Stimulated activated CD8-positive, alpha-beta memory T cell treated with anti-CD3 and anti-CD28 coated beads, Interleukin-4, amount 100 ng/mL, for 48 hours (primary cell): ENCODE measurements around the gene PDK1.

Experiments used
- DNase-seq: peaks from one replicate; pipeline ENCODE4 v3.0.0-alpha.2; 2020

PDK1 gene

DNA sequence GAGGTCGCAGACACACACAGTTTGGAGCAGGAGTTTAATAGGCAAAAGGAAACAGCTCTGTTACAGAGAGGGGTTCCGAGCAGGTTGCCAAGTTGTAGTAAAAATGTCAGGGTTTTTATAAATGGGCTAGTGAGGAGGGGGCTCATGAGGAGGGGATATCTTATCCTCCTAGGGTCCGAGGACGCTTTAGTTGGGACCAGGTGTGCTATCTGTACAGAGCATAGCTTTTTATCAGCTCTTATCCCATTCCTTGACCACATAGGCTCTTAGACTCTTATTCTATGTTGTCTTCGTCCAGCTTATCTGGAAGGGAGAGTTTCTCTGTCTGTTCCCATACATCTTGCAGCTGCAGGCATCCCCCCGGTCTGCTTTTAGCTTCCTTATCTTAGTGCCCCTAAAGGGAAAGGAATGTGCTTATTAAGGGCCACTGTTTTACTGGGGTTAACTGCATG lies 44.7 kb downstream of the PDK1 start:
- DNase-seq, result no peak

DNA sequence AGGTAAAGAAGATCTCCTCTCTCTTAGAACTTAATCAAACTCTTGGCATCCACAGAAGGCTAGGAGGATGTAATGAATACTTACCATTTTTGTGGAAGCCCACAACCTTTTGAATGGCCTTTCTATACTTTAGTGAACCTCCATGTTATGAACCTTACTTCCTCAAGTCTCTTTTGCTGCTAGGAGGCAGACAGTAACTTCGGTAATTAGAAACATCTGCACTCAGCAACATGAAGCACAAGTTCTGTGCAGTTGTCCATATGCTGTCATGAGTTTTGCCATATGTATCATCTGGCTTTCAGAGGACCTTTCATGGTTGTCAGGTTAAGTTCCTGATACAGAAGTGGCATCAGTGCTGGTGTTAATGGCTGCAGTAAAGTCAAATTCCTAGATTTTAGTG lies 50.4 kb downstream of the PDK1 start:
- no peak for DNase-seq

DNA sequence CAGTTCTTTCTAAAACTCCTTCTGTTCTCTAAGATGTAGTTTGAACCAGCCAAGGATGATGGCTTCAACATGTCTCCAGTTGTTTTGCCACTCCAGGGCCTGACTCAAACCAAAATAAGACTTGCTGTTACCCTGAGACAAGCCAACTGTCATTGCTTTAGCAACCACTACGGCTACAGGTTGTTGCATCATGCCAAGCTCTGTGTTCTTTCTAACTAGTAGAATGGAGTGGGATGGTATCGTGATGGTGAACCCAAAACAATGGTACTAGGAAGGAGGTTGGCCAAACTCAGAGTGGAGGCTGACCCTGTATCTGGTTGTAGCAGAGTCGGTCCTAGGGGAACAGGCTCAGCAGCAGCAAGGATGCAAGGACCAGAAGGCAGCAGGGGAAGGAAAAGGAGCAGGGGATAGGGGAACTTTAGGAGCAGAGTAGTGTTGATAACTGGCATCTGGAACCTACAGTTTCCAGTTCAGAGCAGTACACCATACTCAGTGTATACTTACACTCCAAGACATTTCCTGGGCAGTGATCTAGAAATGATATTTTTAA lies 51.6 kb downstream of the PDK1 start:
- DNase-seq, result no peak

DNA sequence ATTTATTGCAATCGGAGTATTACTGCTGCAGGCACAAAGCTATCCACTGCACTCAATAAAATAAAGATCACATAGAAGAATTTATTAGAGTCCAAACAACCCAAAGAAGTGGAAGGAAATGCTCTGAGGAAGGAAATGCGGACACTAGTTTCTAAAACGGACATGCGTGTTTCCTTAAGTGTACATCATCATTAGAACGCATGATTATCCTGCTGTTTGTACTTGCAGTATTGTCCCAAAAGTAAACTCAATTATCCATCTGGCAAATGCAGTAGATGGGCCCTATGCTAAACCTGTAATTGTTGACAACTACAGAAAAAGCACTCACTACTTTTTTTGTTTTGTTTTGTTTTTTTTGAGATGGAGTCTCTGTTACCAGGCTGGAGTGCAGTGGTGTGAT lies 53.6 kb downstream of the PDK1 start:
- no peak for DNase-seq

DNA sequence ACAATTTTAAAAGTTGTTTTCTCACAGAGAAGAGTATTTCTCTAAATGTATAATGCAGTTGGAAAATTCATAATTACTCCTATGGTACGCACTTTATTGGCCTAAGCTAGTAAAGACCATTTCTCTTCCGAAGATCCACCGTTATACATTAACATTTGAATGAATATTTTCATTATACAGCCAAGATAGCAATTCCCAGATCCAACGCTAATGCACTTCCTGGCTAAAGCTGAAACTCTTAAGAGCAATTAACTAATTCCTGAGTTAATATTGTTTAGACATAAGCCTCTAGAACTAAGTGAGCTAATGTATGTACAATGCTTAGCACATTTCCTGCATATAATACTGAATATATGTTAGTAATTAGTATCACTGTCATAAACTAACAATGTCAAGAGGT lies 56.2 kb downstream of the PDK1 start:
- no peak for DNase-seq

DNA sequence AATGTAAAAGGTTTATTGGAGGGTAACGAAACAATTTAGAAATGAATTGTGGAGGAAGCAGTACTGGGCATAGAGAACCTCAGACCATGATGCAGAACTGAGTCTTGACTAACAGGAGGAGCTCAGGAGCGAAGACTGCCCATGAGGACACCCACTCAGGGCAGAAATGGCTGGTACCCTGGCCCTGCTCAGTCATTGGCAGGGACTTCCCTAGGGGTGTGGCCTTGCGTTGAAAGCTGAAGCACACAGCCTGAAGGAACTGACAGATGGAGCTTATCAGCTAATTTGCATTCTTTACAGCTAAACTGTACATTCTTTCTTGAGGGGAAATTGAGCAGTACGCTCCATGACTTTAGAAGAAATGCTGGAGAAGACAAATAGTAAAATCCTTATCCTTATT lies 57.1 kb downstream of the PDK1 start:
- no peak for DNase-seq

DNA sequence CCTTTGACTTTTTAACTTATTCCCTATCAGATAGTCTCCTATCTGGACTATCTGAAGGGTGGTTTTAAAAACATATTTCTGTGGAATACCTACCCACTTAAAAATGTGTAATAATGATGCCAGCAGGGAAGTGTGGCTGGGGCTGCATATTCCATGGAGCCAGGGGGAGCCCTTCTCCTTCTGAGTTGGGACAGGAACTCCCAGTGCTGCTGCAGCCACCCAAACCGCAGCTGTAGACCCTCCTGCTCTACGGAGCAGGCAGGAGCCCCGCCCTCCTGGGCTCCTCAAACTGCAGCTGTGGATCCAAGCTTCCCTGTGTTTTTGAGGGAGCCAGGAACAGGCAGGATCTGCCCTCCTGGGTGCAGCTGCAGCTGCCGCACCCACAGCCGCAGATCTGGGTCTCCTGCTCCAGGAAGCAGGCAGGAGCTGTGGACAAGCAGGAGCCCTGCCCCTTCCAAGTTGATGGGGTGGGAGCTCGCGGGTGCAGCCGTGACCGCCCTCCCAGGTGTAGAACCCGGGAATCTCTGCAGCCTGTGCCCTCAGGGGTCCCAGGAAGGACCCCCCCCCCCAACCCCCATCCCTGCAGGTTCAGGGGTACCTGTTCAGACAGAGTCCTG lies 57.8 kb downstream of the PDK1 start:
- no peak for DNase-seq

DNA sequence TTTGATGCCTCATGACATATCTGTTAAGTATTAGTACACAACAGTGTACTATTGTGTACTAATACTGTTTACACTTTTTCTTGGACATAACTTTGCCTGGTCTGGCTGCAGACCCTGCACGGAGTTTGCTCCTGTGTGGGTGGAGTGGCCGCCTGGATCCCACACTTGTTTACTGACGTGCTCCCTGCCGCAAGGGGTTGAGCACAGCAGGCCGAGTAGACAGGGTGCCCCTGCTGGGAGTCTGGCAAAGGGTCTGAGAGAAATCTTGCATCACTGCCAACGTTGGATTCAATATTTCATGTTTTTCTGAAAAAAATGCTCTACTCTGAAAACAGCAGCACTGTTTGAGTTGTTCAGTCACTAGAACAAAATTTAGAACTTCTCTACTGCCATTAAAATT lies 59.0 kb downstream of the PDK1 start:
- no peak for DNase-seq

DNA sequence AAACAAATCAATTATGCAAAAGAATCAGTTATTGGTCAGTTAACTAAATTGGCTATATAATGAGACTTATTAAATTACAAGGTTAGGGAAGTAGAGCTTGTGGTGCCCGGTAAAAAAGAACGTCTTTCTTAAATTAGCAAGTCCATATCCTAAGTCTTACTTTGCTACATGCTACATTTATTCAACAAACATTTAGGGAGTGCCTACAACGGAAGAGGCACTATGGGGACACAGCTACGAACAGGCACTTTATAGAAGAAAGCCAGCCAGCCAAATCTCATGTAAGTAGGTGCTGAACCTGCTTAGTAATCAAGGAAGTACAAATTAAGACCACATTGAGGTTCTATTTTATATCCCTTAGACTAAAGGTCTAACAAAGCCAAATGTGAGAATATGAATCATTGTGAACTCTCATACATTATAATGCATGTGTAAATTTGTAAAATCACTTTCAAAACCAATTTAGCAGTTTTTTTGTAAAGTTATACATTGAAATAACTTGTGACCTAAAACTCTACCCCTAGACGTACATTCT lies 59.9 kb downstream of the PDK1 start:
- DNase-seq, result no peak

DNA sequence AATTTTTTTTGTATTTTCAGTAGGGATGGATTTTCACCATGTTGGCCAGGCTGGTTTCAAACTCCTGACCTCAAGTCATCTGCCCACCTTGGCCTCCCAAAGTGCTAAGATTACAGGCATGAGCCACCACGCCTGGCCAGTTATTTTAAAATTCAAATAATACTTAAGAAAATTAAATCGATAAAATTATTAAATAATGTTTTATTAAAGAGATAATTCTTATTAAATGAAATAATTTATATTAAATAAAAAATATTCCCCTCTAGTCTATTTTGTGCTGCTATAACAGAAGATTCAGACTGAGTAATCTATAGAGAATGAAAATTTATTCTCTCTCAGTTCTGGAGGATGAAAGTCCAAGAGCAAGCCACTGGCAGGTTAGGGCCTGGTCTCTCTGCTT lies 61.2 kb downstream of the PDK1 start:
- no peak for DNase-seq

DNA sequence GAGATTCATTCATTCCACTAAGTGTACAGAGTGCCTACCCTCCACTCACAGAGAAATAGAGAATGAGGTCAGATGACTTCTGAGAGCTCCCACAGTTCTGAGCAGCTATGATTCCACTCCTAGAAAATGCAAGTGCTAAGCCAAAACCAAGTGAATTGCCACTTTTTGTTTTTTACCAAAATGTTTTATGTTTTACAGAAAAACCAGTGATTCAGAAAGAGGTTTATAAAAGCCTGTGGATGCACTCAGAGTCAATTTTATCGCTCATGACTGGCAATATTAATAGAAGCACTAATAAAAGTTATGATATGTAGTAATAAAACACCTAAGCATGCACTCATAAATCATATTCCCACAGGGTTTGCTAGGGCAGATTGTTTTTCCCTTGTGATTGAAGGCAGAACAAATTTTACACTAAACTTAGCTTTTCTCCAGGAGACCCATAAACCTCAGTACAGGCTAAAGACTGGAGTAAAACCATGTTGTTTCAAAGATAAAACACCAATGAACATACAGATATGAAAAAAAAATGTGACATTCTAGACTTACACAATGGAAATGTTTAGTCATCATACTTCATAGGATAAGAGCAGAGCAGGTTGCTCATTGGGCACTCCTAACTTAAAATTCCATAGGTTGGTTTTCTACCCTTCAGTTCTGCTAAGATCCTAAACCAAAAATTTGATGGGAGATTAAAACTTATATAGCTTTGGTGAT lies 67.5 kb downstream of the PDK1 start:
- DNase-seq, result no peak

DNA sequence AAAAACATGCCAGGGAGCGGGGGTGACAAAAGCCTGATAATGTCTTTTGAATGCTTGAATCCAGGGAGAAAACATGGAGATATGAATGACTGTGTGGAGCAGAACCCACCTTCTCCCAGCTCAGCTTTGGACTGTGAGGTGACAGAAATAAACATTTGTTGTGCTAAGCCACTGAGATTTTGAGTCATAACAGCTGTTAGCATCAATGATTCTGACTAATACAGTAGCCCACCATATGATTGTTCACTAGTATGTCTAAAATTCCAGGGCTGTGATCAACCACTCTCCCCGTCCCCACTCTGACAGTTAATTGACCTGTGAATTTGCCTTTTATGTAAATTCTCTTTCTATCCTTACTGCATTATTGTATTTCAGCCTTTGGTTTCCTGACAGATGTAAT lies 69.1 kb downstream of the PDK1 start:
- no peak for DNase-seq

DNA sequence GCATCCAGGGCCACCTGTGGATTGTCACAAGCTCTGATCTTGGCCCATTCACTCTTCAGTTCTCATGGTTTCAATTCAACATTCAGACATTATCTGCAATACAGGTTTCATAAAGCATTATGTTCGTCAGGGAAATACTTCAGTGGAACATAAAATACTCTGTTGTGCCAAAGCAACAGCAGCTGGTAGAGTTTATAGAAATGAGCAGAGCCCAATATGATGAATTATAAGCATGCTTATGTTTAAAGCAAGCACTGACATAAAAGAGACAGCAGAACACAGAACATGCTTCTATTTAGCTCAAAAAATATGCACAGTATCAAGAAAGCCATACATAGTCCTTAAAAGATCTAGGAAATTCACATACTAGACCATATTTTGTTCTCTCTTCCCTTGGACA lies 71.3 kb downstream of the PDK1 start:
- DNase-seq, result no peak

DNA sequence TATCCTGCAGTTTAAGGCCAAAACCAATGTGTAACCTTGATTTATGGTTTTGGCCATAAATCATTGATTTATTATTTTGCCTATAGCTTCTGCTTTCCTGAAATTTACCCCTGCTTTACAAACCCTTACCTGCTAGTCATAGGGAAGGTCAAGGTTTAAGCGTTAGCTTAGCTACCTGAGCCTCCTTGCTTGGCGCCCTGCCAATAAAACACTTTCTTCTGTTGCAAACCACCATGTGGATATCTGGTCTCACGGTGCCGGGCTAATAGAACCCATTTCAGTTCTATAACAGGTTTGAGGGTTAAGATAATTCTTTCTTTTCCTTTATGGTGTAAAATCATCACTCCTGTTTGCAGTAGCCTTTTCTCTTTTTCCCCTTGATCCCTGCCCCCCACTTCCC lies 72.2 kb downstream of the PDK1 start:
- no peak for DNase-seq

DNA sequence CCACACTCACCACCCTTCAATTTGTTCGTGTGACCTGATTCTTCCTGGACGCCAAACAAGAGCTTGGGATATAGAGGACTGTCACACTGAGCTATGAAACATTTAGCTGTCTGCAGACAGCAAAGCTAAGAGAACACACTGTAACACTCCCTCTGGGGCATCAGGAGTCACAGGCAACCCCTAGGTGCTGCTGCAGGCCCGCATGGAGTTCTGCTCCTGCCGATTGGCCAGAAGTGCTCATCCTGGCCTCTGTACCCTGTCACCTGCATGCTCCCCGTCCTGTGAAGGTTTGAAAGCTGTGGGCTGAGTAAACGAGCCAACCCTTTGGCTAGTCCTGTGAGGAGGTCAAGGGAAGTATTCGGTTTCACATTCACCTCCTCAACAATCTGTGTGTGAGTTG lies 73.7 kb downstream of the PDK1 start:
- no peak for DNase-seq

DNA sequence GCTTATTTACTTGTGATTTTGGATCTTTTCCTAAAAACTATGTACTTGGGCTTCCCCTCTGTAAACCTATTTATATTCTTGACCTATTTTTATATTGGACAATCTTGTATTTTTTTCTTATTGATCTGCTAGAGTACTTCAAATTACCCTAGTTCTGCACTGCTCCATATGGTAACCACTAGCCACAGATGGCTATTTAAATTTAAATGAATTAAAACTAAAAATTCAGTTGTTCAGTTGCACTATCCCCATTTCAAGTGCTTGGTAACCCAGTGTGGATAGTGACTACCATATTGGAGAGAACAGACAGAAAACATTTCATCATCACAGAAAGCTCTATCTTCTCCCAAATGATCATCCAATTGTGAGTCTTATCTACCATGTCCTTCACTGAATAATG lies 74.3 kb downstream of the PDK1 start:
- DNase-seq, result no peak

DNA sequence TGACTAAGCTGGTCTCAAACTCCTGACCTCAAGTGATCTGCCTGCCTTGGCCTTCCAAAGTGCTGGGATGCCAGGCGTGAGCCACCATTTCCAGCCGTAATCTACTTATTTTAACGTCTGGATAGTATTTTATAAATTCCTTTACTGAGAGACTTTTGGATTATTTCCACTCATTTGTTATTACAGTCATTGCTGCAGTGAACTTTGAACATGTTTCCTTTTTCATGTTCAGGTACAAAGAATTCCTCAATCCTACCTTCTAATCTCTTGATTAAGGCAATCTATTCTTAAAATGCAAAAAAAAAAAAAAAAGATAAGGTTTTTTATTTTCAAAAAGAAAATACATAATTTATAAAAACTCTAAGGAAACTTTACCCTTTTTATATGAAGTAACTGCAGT lies 78.6 kb downstream of the PDK1 start:
- DNase-seq, result no peak

DNA sequence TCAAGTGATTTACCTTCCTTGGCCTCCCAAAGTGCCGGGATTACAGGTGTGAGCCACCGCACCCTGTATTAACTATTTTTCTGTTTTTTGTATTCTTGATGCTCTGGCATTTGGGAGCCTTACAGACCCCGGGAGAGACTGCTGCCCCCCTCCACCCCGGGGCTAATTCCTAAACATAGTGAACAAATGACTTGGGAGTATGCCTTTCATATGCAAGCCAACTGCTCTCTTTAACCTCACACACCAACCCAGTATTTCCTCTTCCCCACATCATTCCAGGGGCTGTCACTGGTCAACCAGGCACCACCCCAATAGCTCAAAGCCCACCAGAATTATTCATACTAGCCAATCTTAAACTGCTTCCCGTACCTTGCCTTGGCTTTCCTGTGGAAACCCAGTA lies 79.7 kb downstream of the PDK1 start:
- DNase-seq, result no peak

DNA sequence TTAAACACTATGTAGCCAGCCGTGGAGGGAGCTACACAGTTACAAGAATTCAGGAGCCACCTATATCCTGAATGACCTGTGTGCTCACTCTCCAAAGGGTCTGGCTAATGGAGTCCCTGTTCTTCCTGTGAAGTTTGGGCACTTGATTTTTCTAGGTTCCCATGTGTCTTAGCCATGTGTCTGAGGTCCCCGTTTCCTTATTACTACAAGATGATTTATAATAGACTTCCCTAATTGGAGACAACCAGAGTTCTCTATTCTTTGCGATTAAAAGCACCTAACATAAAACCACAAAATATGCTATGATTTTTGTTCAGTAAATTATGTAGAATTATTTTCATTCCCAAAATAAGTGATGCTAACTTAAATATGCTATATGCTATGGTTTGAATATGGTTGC lies 83.4 kb downstream of the PDK1 start:
- DNase-seq, result no peak

DNA sequence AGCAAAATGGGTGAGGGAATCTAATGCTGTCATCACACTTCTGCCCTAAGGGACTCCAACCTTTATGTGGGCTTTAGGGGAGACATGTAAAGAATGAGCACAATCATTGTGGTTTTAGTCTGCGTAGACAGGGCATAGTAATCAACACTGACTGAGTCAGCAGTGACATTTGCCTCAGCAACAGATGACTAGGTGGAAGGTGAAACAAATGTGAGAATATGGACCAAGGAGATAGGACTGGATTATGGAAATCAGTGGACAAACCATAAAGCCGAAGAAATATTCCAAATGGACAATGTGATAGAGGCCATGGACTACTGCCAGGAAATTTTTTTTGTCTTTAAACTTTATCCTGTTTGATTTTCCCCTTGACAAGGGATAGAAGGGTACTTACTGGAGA lies 83.9 kb downstream of the PDK1 start:
- DNase-seq, result no peak

DNA sequence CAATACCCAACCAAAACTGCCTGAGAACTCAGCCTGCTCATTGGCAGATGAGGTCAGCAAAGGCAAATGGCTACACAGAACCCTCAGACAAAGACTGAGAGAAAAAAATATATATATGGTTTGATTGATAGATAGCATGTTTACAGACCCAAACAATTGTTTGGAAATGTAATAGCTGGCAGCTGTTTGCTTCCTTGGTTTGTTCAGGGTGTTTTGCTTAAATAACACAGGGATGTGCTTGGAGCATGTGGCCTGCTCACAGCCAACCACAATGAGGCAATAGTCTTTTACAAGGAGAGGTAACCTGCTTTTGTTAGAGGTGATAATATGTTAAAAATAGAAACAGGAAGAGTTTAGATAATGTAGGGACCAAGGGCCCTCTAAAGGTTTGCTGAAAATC lies 84.5 kb downstream of the PDK1 start:
- DNase-seq, result no peak

DNA sequence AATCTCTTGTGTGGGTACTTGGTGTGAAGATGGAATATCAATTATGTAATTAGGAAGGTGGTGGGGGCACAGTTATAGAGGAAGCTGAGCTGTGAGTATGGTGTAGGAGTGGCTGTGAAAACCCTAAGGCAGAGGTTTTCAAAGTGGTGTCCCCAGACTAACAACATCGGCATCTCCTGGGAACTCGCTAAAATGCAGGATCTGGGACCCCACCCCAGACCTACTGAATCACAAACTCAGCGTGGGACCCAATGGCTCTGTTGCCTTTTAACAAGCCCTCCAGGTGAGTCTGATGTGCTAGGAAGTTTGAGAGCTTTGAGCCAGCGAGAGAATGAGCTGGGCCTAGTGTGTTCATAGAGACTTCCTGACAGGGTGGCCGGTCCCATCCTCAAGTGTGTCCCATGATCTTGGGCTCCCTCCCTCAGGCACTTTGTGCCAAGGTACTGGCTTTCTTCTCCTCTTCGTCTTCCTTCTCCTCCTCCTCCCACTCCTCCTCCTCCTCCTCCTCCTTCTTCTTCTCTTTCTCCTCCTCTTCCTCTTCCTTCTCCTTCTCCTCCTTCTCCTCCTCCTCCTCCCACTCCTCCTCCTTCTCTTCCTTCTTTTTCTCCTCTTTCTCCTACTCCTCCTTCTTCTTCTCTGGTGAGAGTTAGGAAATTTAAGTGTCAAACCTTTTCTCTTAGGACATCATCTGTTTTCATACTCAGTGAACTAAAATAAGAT lies 86.6 kb downstream of the PDK1 start:
- DNase-seq, result no peak

DNA sequence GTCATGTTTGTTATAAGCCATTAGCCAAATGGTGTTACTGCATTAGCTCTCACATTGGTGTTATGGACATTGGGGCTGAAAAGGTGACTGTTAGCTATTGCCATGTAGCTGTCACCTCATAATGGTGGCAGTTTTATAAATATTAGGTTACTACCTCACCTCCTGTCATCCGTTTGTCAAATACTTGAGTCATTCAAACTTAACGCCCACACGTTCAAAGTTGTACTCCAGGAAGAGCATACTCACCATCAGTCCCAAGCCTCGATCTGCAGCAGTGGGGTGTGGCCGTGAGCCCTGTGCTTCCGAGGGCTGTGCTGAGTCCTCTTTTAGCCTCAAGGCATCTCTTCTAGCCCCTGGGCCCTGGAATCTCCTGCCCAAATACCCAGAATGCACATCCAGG lies 87.3 kb downstream of the PDK1 start:
- DNase-seq, result peak; percentile 32

DNA sequence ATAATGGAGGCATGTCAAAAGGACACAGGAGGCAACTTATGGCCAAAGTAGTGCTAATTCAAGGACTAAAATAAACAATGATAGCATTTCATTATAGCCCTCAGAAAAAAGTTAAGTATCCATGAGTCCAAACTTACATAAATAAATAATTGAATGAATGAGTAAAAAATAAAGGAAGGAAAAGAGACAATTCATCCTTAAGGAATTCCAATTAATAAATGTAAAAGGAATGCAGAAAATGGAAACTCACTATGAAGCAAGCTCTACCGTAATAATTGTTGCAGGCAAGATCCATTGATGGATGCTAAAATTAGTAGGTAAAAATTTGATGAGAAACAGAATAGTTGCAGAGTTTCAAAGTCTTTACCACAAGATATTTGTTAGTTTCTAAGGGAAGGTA lies 91.5 kb downstream of the PDK1 start:
- DNase-seq, result no peak
